Measurements from ENCODE around the gene OASL. TPM values are rescaled to one million over a fixed set of nuclear protein-coding genes. Genes with fewer than 3 reads are reported as not detected.

The OASL gene
- total and polyA plus RNA-seq, 9 of the 15 experiments (the other 6 are each of a cell fraction or from before 2014, with no cell fraction given) = 0.14 TPM; not detected in 8

- no peak for TF ChIP-seq MEF2D (tag; conservative IDR thresholded peaks at IDR 0.05; ENCODE audit: low read depth)
These were observed 40.6 kb downstream of the OASL start (continued) for GRCh38 chr12:120998435-120998834.

GRCh38 chr12:120997448-120997847 lies 41.6 kb downstream of the OASL start:
- Histone ChIP-seq H4K20me1 (replicated peaks; ENCODE audit: control insufficient read depth, insufficient read depth, low read length) (no peaks in the 10 kb centered on the region; the same call in 1 of the 2 replicates), H3K4me2 (ENCODE audit: insufficient read depth, low read length) (no peak overlapping the region), H3K27ac (ENCODE audit: extremely low read depth, low read depth, low read length) (no peak overlapping the region), H3K4me1 (replicated peaks in 1 of 2; ENCODE audit: control insufficient read depth in 2 of 2, insufficient read depth in 2 of 2, low read length in 2 of 2) (peaks cover 0 to 12% of the 10 kb centered on the region in 2 experiments; a peak in 2 of 5 replicates), H2AFZ (ENCODE audit: low read depth, low read length) (no peak overlapping the region), H3K9ac (ENCODE audit: insufficient read depth in 1 of 2, low read depth in 2 of 2, low read length in 2 of 2) (no peak overlapping the region), H3K9me1 (ENCODE audit: control insufficient read depth, insufficient read depth, low read length) (no peaks in the 10 kb centered on the region), H3K36me3 (ENCODE audit: control insufficient read depth, insufficient read depth, low read length) (no peaks in the 10 kb centered on the region), H3K4me3 (no peak overlapping the region), H3K27me3 (ENCODE audit: control insufficient read depth in 2 of 2, insufficient read depth in 2 of 2, low read length in 2 of 2) (peaks cover 0 to 25% of the 10 kb centered on the region in 2 experiments; a peak in 3 of 5 replicates), H3K9me3 (replicated peaks; ENCODE audit: control insufficient read depth, insufficient read depth, low read depth, low read length) (no peaks in the 10 kb centered on the region), H3K79me2 (ENCODE audit: control insufficient read depth, insufficient read depth, low read length) (no peaks in the 10 kb centered on the region)
- WGBS (ENCODE audit: insufficient coverage, low coverage, missing lambda C conversion rate) = 17% methylated on average over 6 of the region's 9 CpGs
- no TSS peak for BruUV-seq (replicated peaks)
- no peak for FAIRE-seq
- ChIA-PET CTCF (ENCODE audit: low intra/inter-chr PET ratio) (interaction anchor here (0.6 kb wide), 1 partner anchor 52 kb away, joined by 3 read pairs; no protein-coding TSS in a partner anchor), POLR2A (interaction anchor here (0.6 to 0.7 kb wide), 2 partner anchors 14 to 219 kb away, joined by 3 to 5 read pairs; no protein-coding TSS in a partner anchor)
- intact Hi-C loops (cut with micrococcal nuclease) (no loop called here), in situ Hi-C loops (cut with MboI) (no loop called here)
- ATAC-seq = no peak
- no peak for DNase-seq (ENCODE audit: extremely low read depth in 1 of 4, low spot score in 3 of 4)
- TF ChIP-seq ARHGAP35 (IDR thresholded peaks at IDR 0.05; ENCODE audit: partially characterized antibody) (no peak), ZNF41 (CRISPR knock-in tag; conservative IDR thresholded peaks at IDR 0.05) (no peak), E4F1 (CRISPR knock-in tag; IDR thresholded peaks at IDR 0.05; ENCODE audit: borderline replicate concordance) (no peak), MED1 (CRISPR knock-in tag; IDR thresholded peaks at IDR 0.05; ENCODE audit: borderline replicate concordance) (no peak), CBX3 (IDR thresholded peaks at IDR 0.05; ENCODE audit: borderline replicate concordance in 1 of 2, low read length in 2 of 2) (no peak), ZSCAN32 (CRISPR knock-in tag; IDR thresholded peaks at IDR 0.05) (no peak), KAT7 (CRISPR knock-in tag; IDR thresholded peaks at IDR 0.05; ENCODE audit: borderline replicate concordance) (no peak), KAT2B (IDR thresholded peaks at IDR 0.05; ENCODE audit: low read depth, low read length) (no peak), ZNF586 (CRISPR knock-in tag; conservative IDR thresholded peaks at IDR 0.05) (no peak), TSHZ1 (CRISPR knock-in tag; IDR thresholded peaks at IDR 0.05) (no peak), MAFG (tag; conservative IDR thresholded peaks at IDR 0.05) (no peak), NR2F6 (CRISPR knock-in tag; IDR thresholded peaks at IDR 0.05) (no peak), ETS1 (conservative IDR thresholded peaks at IDR 0.05; ENCODE audit: control insufficient read depth, low read depth, low read length) (no peak), SMARCA5 (IDR thresholded peaks at IDR 0.05) (no peak)
